Loucy (cell line): ENCODE measurements around the gene TNNT3.

Experiments
- H2AFZ ChIP-seq: fragments of 200-600 bp; sonication (generic); 2 replicates; pipeline ENCODE4 v1.6.0; 2016; ENCODE audit warnings: antibody characterized with exemption, mild to moderate bottlenecking, low read length, moderate library complexity
- H3F3A ChIP-seq: fragments of 200-600 bp; 2 replicates; pipeline ENCODE4 v1.6.0; 2016; ENCODE audit warnings: antibody characterized with exemption, low read depth, mild to moderate bottlenecking
- H3K27me3 ChIP-seq: fragments of 200-600 bp; sonication (generic); 2 replicates; pipeline ENCODE4 v1.6.1; 2014; ENCODE audit warnings: low read length, mild to moderate bottlenecking; ENCODE audit not compliant: insufficient read depth, poor library complexity, severe bottlenecking
- H3K36me3 ChIP-seq: fragments of 200-600 bp; sonication (generic); 2 replicates; pipeline ENCODE4 v1.6.1; 2016; ENCODE audit warnings: low read length; ENCODE audit not compliant: insufficient read depth
- H3K4me1 ChIP-seq: fragments of 200-600 bp; sonication (generic); 2 replicates; pipeline ENCODE4 v1.5.1; 2014; ENCODE audit warnings: low read length, mild to moderate bottlenecking; ENCODE audit not compliant: insufficient read depth, poor library complexity, severe bottlenecking
- H3K4me2 ChIP-seq: fragments of 200-600 bp; sonication (generic); 2 replicates; pipeline ENCODE4 v1.6.0; 2014; ENCODE audit warnings: antibody characterized with exemption, low read length, low read depth, mild to moderate bottlenecking; ENCODE audit not compliant: poor library complexity, severe bottlenecking
- H3K4me3 ChIP-seq: fragments of 200-600 bp; sonication (generic); 2 replicates; pipeline ENCODE4 v1.5.1; 2014; ENCODE audit warnings: low read length, mild to moderate bottlenecking, mixed read lengths; ENCODE audit not compliant: poor library complexity, severe bottlenecking
- H3K79me2 ChIP-seq: fragments of 200-600 bp; sonication (generic); 2 replicates; pipeline ENCODE4 v1.6.1; 2014; ENCODE audit warnings: low read length; ENCODE audit not compliant: insufficient read depth
- H3K9ac ChIP-seq: fragments of 200-600 bp; sonication (generic); 2 replicates; pipeline ENCODE4 v1.6.0; 2014; ENCODE audit warnings: mild to moderate bottlenecking, low read depth, low read length, moderate library complexity; ENCODE audit not compliant: poor library complexity, severe bottlenecking
- H3K9me2 ChIP-seq: fragments of 200-600 bp; sonication (generic); replicated peaks from 2 replicates; pipeline ENCODE4 v1.6.1; 2016; ENCODE audit warnings: low read depth, low read length, mixed read lengths
- H3K9me3 ChIP-seq: fragments of 200-600 bp; sonication (generic); 2 replicates; pipeline ENCODE4 v1.6.1; 2014; ENCODE audit warnings: mild to moderate bottlenecking, antibody characterized with exemption, low read length, low read depth; ENCODE audit not compliant: insufficient read depth
- H4K20me1 ChIP-seq: fragments of 200-600 bp; sonication (generic); 2 replicates; pipeline ENCODE4 v1.6.0; 2014; ENCODE audit warnings: antibody characterized with exemption, low read length, mild to moderate bottlenecking; ENCODE audit not compliant: insufficient read depth, poor library complexity, severe bottlenecking
- CTCF ChIP-seq: fragments of 200-600 bp; sonication (generic); conservative IDR thresholded peaks from 2 replicates; pipeline ENCODE4 v1.5.1; 2014; ENCODE audit warnings: mild to moderate bottlenecking, antibody characterized with exemption, low read length
- EZH2phosphoT487 ChIP-seq: fragments of 200-600 bp; IDR thresholded peaks from 2 replicates; pipeline ENCODE4 v1.6.1; 2018; ENCODE audit warnings: antibody characterized with exemption, mild to moderate bottlenecking, moderate library complexity, borderline replicate concordance

TNNT3 gene

DNA sequence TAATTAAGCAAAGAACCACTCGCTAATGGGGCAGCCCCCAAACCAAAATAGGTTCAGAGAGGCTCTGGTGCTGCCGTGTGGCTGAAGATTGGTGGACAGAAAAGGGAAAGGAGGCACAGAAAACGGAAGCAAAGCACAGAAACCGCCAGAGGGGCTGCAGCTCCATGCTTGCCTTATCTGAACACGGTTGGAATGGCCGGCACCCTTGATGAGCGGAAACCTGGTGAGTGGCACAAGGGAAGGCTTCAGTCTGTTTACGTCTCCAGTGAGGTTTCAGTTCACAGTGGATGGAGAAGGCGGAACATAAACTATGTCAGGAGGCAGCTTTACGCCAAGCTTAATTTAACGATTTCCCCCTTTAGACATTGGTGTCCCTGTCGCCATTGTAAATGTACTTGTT is 22.6 kb upstream of the TNNT3 start:
- peaks cover 14% of the 10 kb centered on the region for H3K79me2 ChIP-seq
- no peak overlapping the region for H3K4me3 ChIP-seq
- no peaks in the 10 kb centered on the region for H3K36me3 ChIP-seq
- TF ChIP-seq CTCF (no peak), EZH2phosphoT487 (no peak)
- no peak overlapping the region for H3K4me2 ChIP-seq
- no peak overlapping the region for H2AFZ ChIP-seq
- H3K4me1 ChIP-seq: no peaks in the 10 kb centered on the region
- H4K20me1 ChIP-seq: peaks cover 8% of the 10 kb centered on the region
- no peaks in the 10 kb centered on the region for H3K9me3 ChIP-seq
- H3F3A ChIP-seq: no peaks in the 10 kb centered on the region
- no peaks in the 10 kb centered on the region for H3K9me2 ChIP-seq
- no peak overlapping the region for H3K9ac ChIP-seq
- no peaks in the 10 kb centered on the region for H3K27me3 ChIP-seq

- TF ChIP-seq EZH2phosphoT487 (no peak), CTCF (no peak)
These were observed 20.4 kb upstream of the TNNT3 start for GRCh38 chr11:1899090-1899489.

GRCh38 chr11:1899686-1900085 is 19.8 kb upstream of the TNNT3 start:
- H3K4me1 ChIP-seq: no peaks in the 10 kb centered on the region

More at GRCh38 chr11:1899090-1899489, 20.4 kb upstream of the TNNT3 start:
- no peak overlapping the region for H3K9ac ChIP-seq
- H3K79me2 ChIP-seq: no peaks in the 10 kb centered on the region
- H2AFZ ChIP-seq: no peak overlapping the region
- no peaks in the 10 kb centered on the region for H3K36me3 ChIP-seq
- H3K9me2 ChIP-seq: no peaks in the 10 kb centered on the region
- no peak overlapping the region for H3K4me3 ChIP-seq
- no peaks in the 10 kb centered on the region for H3K27me3 ChIP-seq
- H3F3A ChIP-seq: no peaks in the 10 kb centered on the region
- H3K4me2 ChIP-seq: no peak overlapping the region
- H4K20me1 ChIP-seq: no peaks in the 10 kb centered on the region
- no peaks in the 10 kb centered on the region for H3K9me3 ChIP-seq
- H3K4me1 ChIP-seq: no peaks in the 10 kb centered on the region

More at GRCh38 chr11:1899686-1900085, 19.8 kb upstream of the TNNT3 start:
- H3K4me3 ChIP-seq: no peak overlapping the region
- H3K27me3 ChIP-seq: no peaks in the 10 kb centered on the region
- no peaks in the 10 kb centered on the region for H3K79me2 ChIP-seq
- H3F3A ChIP-seq: no peaks in the 10 kb centered on the region
- TF ChIP-seq EZH2phosphoT487 (no peak), CTCF (no peak)
- no peak overlapping the region for H3K9ac ChIP-seq
- no peak overlapping the region for H2AFZ ChIP-seq
- no peaks in the 10 kb centered on the region for H4K20me1 ChIP-seq
- H3K4me2 ChIP-seq: no peak overlapping the region
- no peaks in the 10 kb centered on the region for H3K9me2 ChIP-seq
- H3K36me3 ChIP-seq: no peaks in the 10 kb centered on the region
- no peaks in the 10 kb centered on the region for H3K9me3 ChIP-seq
